Measurements from ENCODE around the gene NECTIN4. TPM values are rescaled to one million over a fixed set of nuclear protein-coding genes. Genes with fewer than 3 reads are reported as not detected.

The NECTIN4 gene
- total RNA-seq, 2 donors from 2014 or later = not detected

DNA sequence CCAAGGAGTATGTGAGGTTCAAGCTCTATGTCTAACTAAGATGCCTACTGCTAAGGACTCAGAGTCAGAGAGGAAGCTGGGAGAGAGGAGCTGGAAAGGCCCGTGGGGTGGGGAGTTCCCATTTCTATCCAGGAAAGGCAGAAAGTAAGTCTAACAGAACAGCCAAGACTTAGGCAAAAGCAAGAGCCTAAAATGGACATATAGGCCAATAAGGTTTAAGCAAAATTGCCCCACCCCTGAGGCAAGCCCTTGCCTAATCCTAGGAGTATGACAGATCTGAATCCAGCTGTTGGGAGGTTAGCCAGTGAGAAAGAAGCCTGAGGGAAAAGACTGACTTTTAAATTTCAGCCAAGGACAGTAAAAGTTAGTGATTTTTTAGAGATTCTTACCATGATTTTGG, 7.2 kb upstream of the NECTIN4 start:
- DNase-seq (ENCODE audit: low spot score) (no peak), ATAC-seq (no peak)
- no peaks in the 10 kb centered on the region for H3K36me3 Mint-ChIP-seq
- H3K4me3 Mint-ChIP-seq = no peak overlapping the region
- H3K27me3 Mint-ChIP-seq = no peaks in the 10 kb centered on the region
- H3K4me1 Mint-ChIP-seq (ENCODE audit: low read depth in 2 of 2) = peaks cover 27 to 39% of the 10 kb centered on the region in 2 donors
- H3K9me3 Mint-ChIP-seq = no peaks in the 10 kb centered on the region
- H3K27ac Mint-ChIP-seq = peak overlapping the region in 1 of 2 donors; percentile 98

GRCh38 chr1:161096015-161096414, 6.7 kb upstream of the NECTIN4 start:
- ATAC-seq = no peak
- Mint-ChIP-seq H3K27ac (peak overlapping the region in 1 of 2 donors; percentile 98), H3K4me1 (ENCODE audit: low read depth in 2 of 2) (peaks cover 27 to 39% of the 10 kb centered on the region in 2 donors), H3K9me3 (no peaks in the 10 kb centered on the region), H3K36me3 (no peaks in the 10 kb centered on the region), H3K4me3 (no peak overlapping the region), H3K27me3 (no peaks in the 10 kb centered on the region)
- DNase-seq (ENCODE audit: low spot score) = no peak

DNA sequence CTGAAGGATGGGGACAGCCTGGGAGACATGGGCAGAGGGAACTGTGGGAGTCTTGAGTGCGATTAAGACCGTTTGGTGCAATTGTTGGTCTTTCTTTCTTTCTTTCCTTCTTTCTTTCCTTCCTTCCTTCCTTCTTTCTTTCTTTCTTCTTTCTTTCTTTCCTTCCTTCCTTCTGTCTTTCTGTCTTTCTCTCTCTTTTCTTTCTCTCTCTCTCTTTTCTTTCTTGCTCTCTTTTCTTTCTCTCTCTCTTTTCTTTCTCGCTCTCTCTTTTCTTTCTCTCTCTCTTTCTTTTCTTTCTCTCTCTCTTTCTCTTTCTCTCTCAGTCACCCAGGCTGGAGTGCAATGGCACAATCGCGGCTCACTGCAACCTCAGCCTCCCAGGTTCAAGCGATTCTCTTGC, 5.9 kb upstream of the NECTIN4 start:
- DNase-seq (ENCODE audit: low spot score) (no peak), ATAC-seq (no peak)
- Mint-ChIP-seq H3K27ac (peak overlapping the region in 1 of 2 donors; percentile 3), H3K36me3 (no peaks in the 10 kb centered on the region), H3K27me3 (no peaks in the 10 kb centered on the region), H3K4me1 (ENCODE audit: low read depth in 2 of 2) (peaks cover 27 to 39% of the 10 kb centered on the region in 2 donors), H3K4me3 (no peak overlapping the region), H3K9me3 (no peaks in the 10 kb centered on the region)

GRCh38 chr1:161094481-161094880, 5.1 kb upstream of the NECTIN4 start:
- DNase-seq (ENCODE audit: low spot score) (no peak), ATAC-seq (no peak)
- Mint-ChIP-seq H3K4me3 (no peak overlapping the region), H3K27ac (no peak overlapping the region), H3K9me3 (no peaks in the 10 kb centered on the region), H3K4me1 (ENCODE audit: low read depth in 2 of 2) (peaks cover 27 to 39% of the 10 kb centered on the region in 2 donors), H3K36me3 (no peaks in the 10 kb centered on the region), H3K27me3 (no peaks in the 10 kb centered on the region)

- H3K4me3 Mint-ChIP-seq = no peak overlapping the region
- H3K9me3 Mint-ChIP-seq = no peaks in the 10 kb centered on the region
- H3K27ac Mint-ChIP-seq = peak overlapping the region in 1 of 2 donors; percentile 43
- no peaks in the 10 kb centered on the region for H3K27me3 Mint-ChIP-seq
- H3K4me1 Mint-ChIP-seq (ENCODE audit: low read depth in 2 of 2) = peaks cover 15 to 27% of the 10 kb centered on the region in 2 donors
- peak; percentile 82 to 84 for ATAC-seq
- no peak for DNase-seq (ENCODE audit: low spot score)
- no peaks in the 10 kb centered on the region for H3K36me3 Mint-ChIP-seq
These were observed 3.3 kb upstream of the NECTIN4 start for GRCh38 chr1:161092621-161093028.

- Mint-ChIP-seq H3K9me3 (no peaks in the 10 kb centered on the region), H3K36me3 (no peaks in the 10 kb centered on the region), H3K4me3 (no peak overlapping the region), H3K27me3 (no peaks in the 10 kb centered on the region), H3K4me1 (ENCODE audit: low read depth in 2 of 2) (peaks cover 8 to 20% of the 10 kb centered on the region in 2 donors), H3K27ac (peak overlapping the region in 1 of 2 donors; percentile 43)
- no peak for ATAC-seq
- no peak for DNase-seq (ENCODE audit: low spot score)
These were observed 2.6 kb upstream of the NECTIN4 start for GRCh38 chr1:161091796-161092507.

DNA sequence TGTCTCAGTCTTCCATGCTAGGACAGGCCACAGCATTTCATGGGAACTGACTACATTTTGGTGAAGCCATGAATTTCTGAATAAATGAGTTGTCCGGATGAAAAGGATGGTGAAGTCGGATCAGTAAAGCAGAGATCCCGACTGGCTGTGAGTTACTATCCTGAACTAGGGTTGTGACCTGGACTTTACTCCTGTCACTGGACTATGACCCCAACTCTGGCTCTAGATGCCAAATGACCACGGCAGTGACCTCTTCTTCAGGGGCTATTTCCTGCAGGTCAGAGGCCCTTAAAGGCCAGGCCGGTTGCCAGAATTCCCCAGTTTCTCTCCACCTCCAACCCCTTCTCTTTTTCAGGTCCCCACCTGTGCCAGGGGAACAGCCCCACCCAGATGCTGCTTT, 1.7 kb upstream of the NECTIN4 start:
- Mint-ChIP-seq H3K4me3 (no peak overlapping the region), H3K27me3 (no peaks in the 10 kb centered on the region), H3K27ac (no peak overlapping the region), H3K9me3 (no peaks in the 10 kb centered on the region), H3K36me3 (no peaks in the 10 kb centered on the region), H3K4me1 (ENCODE audit: low read depth in 2 of 2) (peaks cover 7 to 13% of the 10 kb centered on the region in 2 donors)
- DNase-seq (ENCODE audit: low spot score) (no peak), ATAC-seq (no peak)

- Mint-ChIP-seq H3K4me1 (ENCODE audit: low read depth in 2 of 2) (peaks cover 7 to 13% of the 10 kb centered on the region in 2 donors), H3K27ac (no peak overlapping the region), H3K36me3 (no peaks in the 10 kb centered on the region), H3K27me3 (no peaks in the 10 kb centered on the region), H3K9me3 (no peaks in the 10 kb centered on the region), H3K4me3 (no peak overlapping the region)
- DNase-seq (ENCODE audit: low spot score) = no peak
- ATAC-seq = no peak
These were observed 1.3 kb upstream of the NECTIN4 start for GRCh38 chr1:161090617-161091016.

DNA sequence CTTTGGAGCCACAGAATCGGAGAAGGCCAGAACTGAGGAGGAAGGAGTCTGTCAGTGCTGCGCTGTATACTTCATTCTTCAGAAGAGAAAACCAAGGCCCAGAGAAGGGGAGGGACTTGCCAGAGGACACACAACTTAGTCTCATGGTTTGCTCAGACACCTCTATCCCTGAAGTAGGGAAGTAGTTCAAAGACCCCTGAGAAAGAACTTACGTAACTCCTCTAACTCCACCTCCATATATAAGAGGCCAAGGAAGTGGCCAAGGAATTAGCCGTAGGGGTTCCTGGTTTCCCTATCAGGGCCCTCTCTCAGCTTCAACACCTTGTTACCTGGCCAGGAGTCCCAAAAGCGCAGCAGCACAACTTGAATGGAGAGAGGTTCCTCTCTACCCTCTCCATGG, 580 bp upstream of the NECTIN4 start:
- Mint-ChIP-seq H3K27ac (no peak overlapping the region), H3K4me3 (no peak overlapping the region), H3K36me3 (no peaks in the 10 kb centered on the region), H3K4me1 (ENCODE audit: low read depth in 2 of 2) (peaks cover 7 to 13% of the 10 kb centered on the region in 2 donors), H3K27me3 (no peaks in the 10 kb centered on the region), H3K9me3 (no peaks in the 10 kb centered on the region)
- DNase-seq (ENCODE audit: low spot score) (no peak), ATAC-seq (no peak)

DNA sequence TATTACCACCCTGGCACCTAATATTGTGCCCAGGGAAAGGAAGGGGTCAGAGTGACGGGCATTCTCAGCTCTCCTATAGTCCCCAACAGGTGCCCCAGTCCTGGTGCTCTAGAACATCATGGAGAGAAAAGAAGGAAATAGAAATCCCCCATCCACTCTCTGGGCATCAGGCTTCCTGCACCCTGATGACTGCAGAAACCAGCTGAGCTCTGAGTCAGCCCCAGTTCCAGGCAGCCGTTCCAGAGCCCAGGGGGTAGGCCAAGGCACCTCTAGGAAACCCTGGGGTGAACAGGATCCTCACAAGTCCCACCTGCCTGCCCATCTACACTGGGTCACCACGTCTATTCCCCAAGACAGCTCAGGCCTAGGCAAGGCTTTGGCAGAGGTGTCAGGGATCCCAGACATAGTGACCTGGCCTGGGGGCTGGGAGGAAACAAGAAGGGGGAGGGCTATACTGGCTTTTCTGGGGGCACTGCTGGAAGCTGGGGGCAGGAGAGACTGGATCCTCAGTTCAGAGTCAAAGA, 709 bp downstream of the NECTIN4 start:
- no peaks in the 10 kb centered on the region for H3K36me3 Mint-ChIP-seq
- ATAC-seq (no peak), DNase-seq (ENCODE audit: low spot score) (no peak)
- H3K4me3 Mint-ChIP-seq = no peak overlapping the region
- no peaks in the 10 kb centered on the region for H3K9me3 Mint-ChIP-seq
- H3K27ac Mint-ChIP-seq = no peak overlapping the region
- H3K27me3 Mint-ChIP-seq = no peaks in the 10 kb centered on the region
- peaks cover 7 to 17% of the 10 kb centered on the region in 2 donors for H3K4me1 Mint-ChIP-seq (ENCODE audit: low read depth in 2 of 2)

GRCh38 chr1:161086457-161086856, 2.9 kb downstream of the NECTIN4 start:
- Mint-ChIP-seq H3K36me3 (no peaks in the 10 kb centered on the region), H3K27ac (peak overlapping the region in 1 of 2 donors; percentile 33), H3K27me3 (no peaks in the 10 kb centered on the region), H3K9me3 (no peaks in the 10 kb centered on the region), H3K4me3 (no peak overlapping the region), H3K4me1 (ENCODE audit: low read depth in 2 of 2) (peaks cover 0 to 8% of the 10 kb centered on the region in 2 donors)
- ATAC-seq (no peak), DNase-seq (ENCODE audit: low spot score) (no peak)

DNA sequence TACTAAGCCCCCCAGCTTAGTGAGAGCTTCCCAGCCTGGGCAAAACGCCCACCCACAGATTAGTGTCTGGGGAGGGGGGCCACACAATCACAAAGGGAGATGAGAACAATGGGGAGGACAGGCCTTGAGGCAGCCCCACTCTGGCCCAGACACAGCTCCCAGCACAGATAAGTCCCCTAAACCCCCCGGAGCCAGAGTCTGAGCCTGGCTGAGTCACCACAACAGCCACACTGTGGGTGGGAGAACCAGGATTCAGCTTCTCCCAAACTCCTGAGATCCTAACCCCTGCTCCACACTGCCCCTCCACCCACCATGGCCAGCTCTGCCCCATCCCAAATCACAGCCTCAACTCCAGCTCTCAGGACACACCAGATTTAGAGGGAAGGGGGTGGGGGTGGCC, 4.2 kb downstream of the NECTIN4 start:
- H3K9me3 Mint-ChIP-seq = no peaks in the 10 kb centered on the region
- no peak for ATAC-seq
- no peak overlapping the region for H3K27ac Mint-ChIP-seq
- no peaks in the 10 kb centered on the region for H3K36me3 Mint-ChIP-seq
- no peak for DNase-seq (ENCODE audit: low spot score)
- H3K4me1 Mint-ChIP-seq (ENCODE audit: low read depth in 2 of 2) = peaks cover 0 to 8% of the 10 kb centered on the region in 2 donors
- no peaks in the 10 kb centered on the region for H3K27me3 Mint-ChIP-seq
- H3K4me3 Mint-ChIP-seq = no peak overlapping the region

DNA sequence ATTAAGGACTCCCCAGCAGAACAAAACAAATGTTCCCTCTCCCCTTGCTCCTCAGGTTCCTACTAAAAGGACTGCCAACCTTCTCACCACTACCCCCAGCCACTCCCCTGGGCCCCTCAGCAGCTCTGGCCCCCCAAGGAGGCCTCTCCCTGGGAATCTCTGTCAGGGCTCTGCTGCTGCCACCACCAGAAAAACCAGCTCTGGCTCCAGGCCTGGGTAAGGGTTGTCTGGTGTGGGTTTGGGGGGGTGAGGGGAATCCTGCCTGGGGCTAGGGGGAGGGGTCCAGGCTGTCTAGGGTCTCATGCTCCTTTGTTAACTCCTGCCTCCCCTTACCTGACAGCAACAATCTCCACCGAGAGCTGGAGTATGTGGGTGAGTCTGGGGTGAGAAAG, 4.8 kb downstream of the NECTIN4 start:
- Mint-ChIP-seq H3K27ac (peak overlapping the region in 1 of 2 donors; percentile 4), H3K36me3 (no peaks in the 10 kb centered on the region), H3K27me3 (no peaks in the 10 kb centered on the region), H3K4me1 (ENCODE audit: low read depth in 2 of 2) (peaks cover 0 to 12% of the 10 kb centered on the region in 2 donors), H3K9me3 (no peaks in the 10 kb centered on the region), H3K4me3 (no peak overlapping the region)
- no peak for ATAC-seq
- DNase-seq (ENCODE audit: low spot score) = no peak

DNA sequence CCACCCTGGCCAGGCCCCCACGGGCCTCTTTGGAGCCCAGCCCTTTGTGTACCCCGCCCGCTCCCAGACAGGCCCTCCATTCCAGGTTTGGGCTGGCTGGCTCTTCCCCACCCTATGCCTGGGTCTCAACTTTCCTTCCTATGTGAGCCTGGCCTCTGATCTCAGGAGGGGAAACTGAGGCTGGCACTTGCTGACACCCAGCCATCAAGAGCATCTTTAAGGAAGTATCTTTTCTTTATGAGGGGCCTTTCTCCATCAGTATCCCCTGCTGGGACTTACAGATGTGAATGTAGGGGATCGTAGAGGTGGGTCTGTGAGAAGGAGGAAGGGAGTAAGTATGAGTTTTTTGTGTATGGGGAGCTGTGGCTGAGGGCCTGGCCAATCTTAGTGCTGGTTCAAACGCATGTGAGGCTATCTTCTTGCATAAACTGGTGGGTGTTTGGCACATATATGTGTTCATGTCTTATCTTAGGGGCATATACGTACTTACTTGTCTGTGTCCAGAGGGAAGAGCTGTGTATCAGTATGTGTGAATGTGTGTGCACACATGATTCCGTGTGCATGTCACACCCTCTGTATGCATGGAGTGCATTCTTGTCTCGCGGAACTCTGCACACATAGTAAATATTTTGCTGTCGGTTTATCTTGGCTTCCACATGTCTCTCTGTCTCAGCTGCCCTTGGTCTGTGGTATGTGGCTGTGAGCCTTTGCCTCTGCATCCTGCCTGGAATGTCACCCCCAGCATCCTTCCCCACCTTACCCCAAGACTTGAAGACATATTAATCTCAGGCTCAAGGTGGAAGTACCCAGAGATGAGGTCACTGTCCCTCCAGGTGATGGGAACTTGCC, 5.4 kb downstream of the NECTIN4 start:
- no peaks in the 10 kb centered on the region for H3K36me3 Mint-ChIP-seq
- no peak for ATAC-seq
- DNase-seq (ENCODE audit: low spot score) = no peak
- H3K4me3 Mint-ChIP-seq = no peak overlapping the region
- peaks cover 0 to 12% of the 10 kb centered on the region in 2 donors for H3K4me1 Mint-ChIP-seq (ENCODE audit: low read depth in 2 of 2)
- H3K27me3 Mint-ChIP-seq = no peaks in the 10 kb centered on the region
- peak overlapping the region in 1 of 2 donors; percentile 4 for H3K27ac Mint-ChIP-seq
- H3K9me3 Mint-ChIP-seq = no peaks in the 10 kb centered on the region
